BJ (cell line): ENCODE data around the gene RPE65. TPM values are rescaled to one million over a fixed set of nuclear protein-coding genes. Genes with fewer than 3 reads are reported as not detected.
"Not testable (repeated sequence)": the region's sequence is repeated elsewhere in the genome, so short reads cannot be mapped to it uniquely, and the experiment has no call there.

Source experiments
- CTCF ChIA-PET: fragments of 350-600 bp; formaldehyde crosslinking; extraction: SDS; loops from one replicate; lab custom pipeline; 2021; ENCODE audit warnings: antibody characterized with exemption, inconsistent platforms; lab: Yijun Ruan, JAX
- POLR2A ChIA-PET: fragments of 300-600 bp; sonication (Branson Sonifier 250); formaldehyde crosslinking; extraction: SDS; loops from one replicate; lab custom pipeline; 2021; ENCODE audit warnings: antibody characterized with exemption; lab: Charles Lee
- DNase-seq: peaks from one replicate; pipeline ENCODE4 v3.0.0-alpha.2; 2011; ENCODE audit warnings: low read depth
- H3K27me3 ChIP-seq: 2 replicates; pipeline ENCODE4 v1.6.0; 2011; ENCODE audit warnings: low read length; ENCODE audit not compliant: control insufficient read depth, insufficient read depth
- H3K36me3 ChIP-seq: 2 replicates; pipeline ENCODE4 v1.5.1; 2011; ENCODE audit warnings: low read length; ENCODE audit not compliant: control insufficient read depth, insufficient read depth
- H3K4me3 ChIP-seq: 2 replicates; pipeline ENCODE4 v1.5.1; 2011; ENCODE audit warnings: low read depth, mild to moderate bottlenecking, control low read depth, low read length
- CTCF ChIP-seq: IDR thresholded peaks from 2 replicates; pipeline ENCODE4 v1.5.1; 2011; ENCODE audit warnings: low read depth, mild to moderate bottlenecking, control low read depth, inconsistent platforms, low read length, moderate library complexity; ENCODE audit not compliant: insufficient read depth
- polyA plus RNA-seq: library from polyadenylated mRNA; depleted of rRNA; stranded (reverse); fragments of >200 nt; gene quantifications from 2 replicates; pipeline ENCODE4 v1.2.3, GENCODE V29; 2011

The RPE65 gene
- polyA plus RNA-seq, 1 experiment, result not detected

GRCh38 chr1:68426594-68426993 is 23.2 kb downstream of the RPE65 start:
- Histone ChIP-seq H3K4me3 (no peak overlapping the region), H3K36me3 (no peaks in the 10 kb centered on the region), H3K27me3 (peaks cover 1% of the 10 kb centered on the region; the same call in 1 of the 2 replicates)
- CTCF ChIA-PET, result interaction anchor here (0.6 to 1.2 kb wide), 2 partner anchors 16 to 495 kb away, joined by 4 to 5 read pairs; no protein-coding TSS in a partner anchor
- no peak for TF ChIP-seq CTCF
- POLR2A ChIA-PET, result no interaction called here
- no peak for DNase-seq

GRCh38 chr1:68421350-68421749 is 28.4 kb downstream of the RPE65 start:
- CTCF ChIA-PET, result no interaction called here

GRCh38 chr1:68409426-68409825 is 40.3 kb downstream of the RPE65 start:
- no peaks in the 10 kb centered on the region for H3K27me3 ChIP-seq
- H3K36me3 ChIP-seq, result no peaks in the 10 kb centered on the region
- no peak overlapping the region for H3K4me3 ChIP-seq
- ChIA-PET CTCF (no interaction called here), POLR2A (no interaction called here)
- no peak for TF ChIP-seq CTCF
- no peak for DNase-seq

More at GRCh38 chr1:68421350-68421749, 28.4 kb downstream of the RPE65 start:
- H3K4me3 ChIP-seq, result no peak overlapping the region
- no peak for TF ChIP-seq CTCF
- no peak for DNase-seq
- POLR2A ChIA-PET, result no interaction called here
- no peaks in the 10 kb centered on the region for H3K27me3 ChIP-seq
- H3K36me3 ChIP-seq, result no peaks in the 10 kb centered on the region

GRCh38 chr1:68401506-68401905 is 48.2 kb downstream of the RPE65 start:
- Histone ChIP-seq H3K36me3 (no peaks in the 10 kb centered on the region), H3K27me3 (no peaks in the 10 kb centered on the region), H3K4me3 (no peak overlapping the region)
- ChIA-PET POLR2A (no interaction called here), CTCF (interaction anchor here (0.8 to 1.0 kb wide), 2 partner anchors 11 to 41 kb away, joined by 3 to 4 read pairs; no protein-coding TSS in a partner anchor)
- no peak for DNase-seq
- TF ChIP-seq CTCF, result no peak

- H3K27me3 ChIP-seq, POLR2A ChIA-PET, H3K4me3 ChIP-seq, DNase-seq, H3K36me3 ChIP-seq, CTCF ChIA-PET: not testable (repeated sequence)
Measured at GRCh38 chr1:68395575-68395974, 54.2 kb downstream of the RPE65 start.

GRCh38 chr1:68392474-68392873 is 57.3 kb downstream of the RPE65 start:
- H3K36me3 ChIP-seq, H3K27me3 ChIP-seq, DNase-seq, POLR2A ChIA-PET, CTCF ChIA-PET, H3K4me3 ChIP-seq: not testable (repeated sequence)

- H3K36me3 ChIP-seq, H3K4me3 ChIP-seq, POLR2A ChIA-PET, DNase-seq, H3K27me3 ChIP-seq, CTCF ChIA-PET: not testable (repeated sequence)
Measured at GRCh38 chr1:68385798-68386524, 63.8 kb downstream of the RPE65 start.
